ENCODE results near the gene AMMECR1L.
A peak's percentile ranks its signal among the peaks of the same experiment; 100 is the strongest.
"Not testable (repeated sequence)": the region's sequence is repeated elsewhere in the genome, so short reads cannot be mapped to it uniquely, and the experiment has no call there.

The AMMECR1L gene

DNA sequence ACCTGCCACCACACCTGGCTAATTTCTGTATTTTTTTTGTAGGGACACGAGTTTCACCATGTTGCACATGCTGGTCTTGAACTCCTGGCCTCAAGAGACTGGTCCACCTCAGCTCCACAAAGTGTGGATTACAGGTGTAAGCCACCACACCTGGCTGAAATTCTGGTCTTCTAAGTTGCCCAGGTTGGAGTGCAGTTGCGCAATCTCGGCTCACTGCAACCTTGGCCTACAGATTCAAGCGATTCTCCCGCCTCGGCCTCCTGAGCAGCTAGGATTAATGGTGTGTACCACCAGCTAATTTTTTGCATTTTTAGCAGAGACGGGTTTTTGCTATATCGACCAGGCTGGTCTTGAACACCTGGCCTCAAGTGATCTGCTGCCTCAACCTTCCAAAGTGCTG lies 33.4 kb downstream of the AMMECR1L start:
- H3K27ac Mint-ChIP-seq (ENCODE audit: low read depth): no peak overlapping the region
- ATAC-seq (replicated peaks; ENCODE audit: extremely low read depth, poor library complexity, severe bottlenecking) (no peak), DNase-seq (ENCODE audit: low spot score in 2 of 2) (no peak)
- peaks cover 33% of the 10 kb centered on the region for H3K36me3 Mint-ChIP-seq (ENCODE audit: insufficient read depth)
- H3K4me1 Mint-ChIP-seq: peaks cover 38% of the 10 kb centered on the region
- H3K9me3 Mint-ChIP-seq: no peaks in the 10 kb centered on the region
- no peak overlapping the region for H3K4me3 Mint-ChIP-seq
- no peaks in the 10 kb centered on the region for H3K27me3 Mint-ChIP-seq

- peaks cover 47% of the 10 kb centered on the region for H3K36me3 Mint-ChIP-seq (ENCODE audit: insufficient read depth)
- ATAC-seq (replicated peaks; ENCODE audit: extremely low read depth, poor library complexity, severe bottlenecking): no peak
- H3K27me3 Mint-ChIP-seq: no peaks in the 10 kb centered on the region
- no peak for DNase-seq (ENCODE audit: low spot score in 2 of 2)
- H3K4me1 Mint-ChIP-seq: peaks cover 6% of the 10 kb centered on the region
- H3K9me3 Mint-ChIP-seq: no peaks in the 10 kb centered on the region
- no peak overlapping the region for H3K27ac Mint-ChIP-seq (ENCODE audit: low read depth)
- no peak overlapping the region for H3K4me3 Mint-ChIP-seq
Measured at GRCh38 chr2:127847931-127848330, 37.8 kb downstream of the AMMECR1L start.

GRCh38 chr2:127844973-127845372 lies 40.8 kb downstream of the AMMECR1L start:
- no peaks in the 10 kb centered on the region for H3K9me3 Mint-ChIP-seq
- no peaks in the 10 kb centered on the region for H3K27me3 Mint-ChIP-seq
- H3K4me1 Mint-ChIP-seq: peaks cover 7% of the 10 kb centered on the region
- ATAC-seq (replicated peaks; ENCODE audit: extremely low read depth, poor library complexity, severe bottlenecking): no peak
- DNase-seq (ENCODE audit: low spot score in 2 of 2): no peak
- H3K36me3 Mint-ChIP-seq (ENCODE audit: insufficient read depth): peaks cover 39% of the 10 kb centered on the region
- H3K4me3 Mint-ChIP-seq: no peak overlapping the region
- H3K27ac Mint-ChIP-seq (ENCODE audit: low read depth): no peak overlapping the region

DNA sequence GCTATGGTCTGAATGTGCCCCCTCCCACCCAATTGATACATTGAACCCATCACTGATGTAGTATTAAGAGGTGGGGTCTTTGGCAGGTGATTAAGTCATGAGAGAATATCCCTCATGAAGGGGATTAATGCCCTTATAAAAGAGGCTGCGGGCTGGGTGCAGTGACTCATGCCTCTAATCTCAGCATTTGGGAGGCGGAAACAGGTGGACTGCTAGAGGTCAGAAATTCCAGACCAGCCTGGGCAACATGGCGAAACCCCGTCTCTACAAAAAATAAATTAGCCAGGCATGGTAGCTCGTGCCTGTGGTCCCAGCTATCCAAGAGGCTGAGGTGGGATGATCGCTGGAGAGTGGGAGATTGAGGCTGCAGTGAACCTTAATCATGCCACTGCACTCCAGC lies 42.1 kb downstream of the AMMECR1L start:
- Mint-ChIP-seq H3K27ac (ENCODE audit: low read depth) (no peak overlapping the region), H3K36me3 (ENCODE audit: insufficient read depth) (peaks cover 28% of the 10 kb centered on the region), H3K27me3 (no peaks in the 10 kb centered on the region), H3K4me3 (no peak overlapping the region), H3K4me1 (peaks cover 7% of the 10 kb centered on the region), H3K9me3 (no peaks in the 10 kb centered on the region)
- no peak for ATAC-seq (replicated peaks; ENCODE audit: extremely low read depth, poor library complexity, severe bottlenecking)
- no peak for DNase-seq (ENCODE audit: low spot score in 2 of 2)

GRCh38 chr2:127841466-127842178 lies 44.1 kb downstream of the AMMECR1L start:
- no peak for DNase-seq (ENCODE audit: low spot score in 2 of 2)
- Mint-ChIP-seq H3K27ac (ENCODE audit: low read depth) (no peak overlapping the region), H3K9me3 (no peaks in the 10 kb centered on the region), H3K27me3 (no peaks in the 10 kb centered on the region), H3K4me1 (peaks cover 7% of the 10 kb centered on the region), H3K36me3 (ENCODE audit: insufficient read depth) (peaks cover 16% of the 10 kb centered on the region), H3K4me3 (no peak overlapping the region)
- no peak for ATAC-seq (replicated peaks; ENCODE audit: extremely low read depth, poor library complexity, severe bottlenecking)

GRCh38 chr2:127840893-127841292 lies 44.9 kb downstream of the AMMECR1L start:
- no peaks in the 10 kb centered on the region for H3K27me3 Mint-ChIP-seq
- H3K4me1 Mint-ChIP-seq: peaks cover 7% of the 10 kb centered on the region
- no peaks in the 10 kb centered on the region for H3K9me3 Mint-ChIP-seq
- H3K4me3 Mint-ChIP-seq: no peak overlapping the region
- ATAC-seq (replicated peaks; ENCODE audit: extremely low read depth, poor library complexity, severe bottlenecking): no peak
- H3K27ac Mint-ChIP-seq (ENCODE audit: low read depth): no peak overlapping the region
- peaks cover 11% of the 10 kb centered on the region for H3K36me3 Mint-ChIP-seq (ENCODE audit: insufficient read depth)
- no peak for DNase-seq (ENCODE audit: low spot score in 2 of 2)

DNA sequence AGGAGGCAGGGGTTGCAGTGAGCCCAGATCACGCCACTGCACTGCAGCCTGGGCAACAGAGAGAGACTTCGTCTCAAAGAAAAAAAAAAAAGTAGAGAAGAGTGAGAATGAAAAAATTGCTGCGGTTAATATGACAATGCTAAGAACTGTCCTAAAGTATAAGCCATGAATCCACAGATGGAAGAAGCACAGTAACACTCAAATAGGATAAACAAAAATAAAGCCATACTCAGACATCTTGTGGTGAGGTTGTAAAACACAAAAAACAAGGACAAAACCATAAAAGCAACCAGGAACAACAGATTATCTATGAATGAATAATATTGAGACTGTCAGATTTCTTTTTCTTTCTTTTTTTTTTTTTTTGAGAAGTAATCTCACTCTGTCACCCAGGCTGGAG lies 50.8 kb downstream of the AMMECR1L start:
- no peak overlapping the region for H3K27ac Mint-ChIP-seq (ENCODE audit: low read depth)
- H3K4me1 Mint-ChIP-seq: peaks cover under 1% of the 10 kb centered on the region
- H3K9me3 Mint-ChIP-seq: no peaks in the 10 kb centered on the region
- DNase-seq (ENCODE audit: low spot score in 2 of 2): no peak
- H3K4me3 Mint-ChIP-seq: no peak overlapping the region
- no peak for ATAC-seq (replicated peaks; ENCODE audit: extremely low read depth, poor library complexity, severe bottlenecking)
- peaks cover 1% of the 10 kb centered on the region for H3K36me3 Mint-ChIP-seq (ENCODE audit: insufficient read depth)
- no peaks in the 10 kb centered on the region for H3K27me3 Mint-ChIP-seq

DNA sequence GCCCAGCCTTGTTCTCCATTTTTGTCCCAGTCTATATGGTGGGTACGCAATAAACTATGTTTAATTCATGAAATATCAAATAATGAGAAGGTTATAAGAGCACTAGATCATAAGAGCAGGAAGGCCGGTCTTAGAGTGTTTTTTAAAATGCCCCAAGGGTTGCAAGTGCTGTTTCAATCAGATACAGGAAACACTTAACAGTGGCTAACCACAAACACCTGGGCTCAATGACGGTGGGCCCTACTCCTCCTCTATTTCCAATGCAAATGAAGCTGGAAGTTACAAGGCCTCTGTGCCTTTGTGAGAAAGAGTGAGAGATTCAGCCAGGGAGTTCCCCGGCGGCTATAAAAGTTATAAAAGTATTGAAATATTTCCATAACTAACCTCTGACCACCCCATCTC lies 55.9 kb downstream of the AMMECR1L start:
- DNase-seq (ENCODE audit: low spot score in 2 of 2) (peak; percentile 24 to 69), ATAC-seq (replicated peaks; ENCODE audit: extremely low read depth, poor library complexity, severe bottlenecking) (peak; percentile 99)
- Mint-ChIP-seq H3K27ac (ENCODE audit: low read depth) (peak overlapping the region; percentile 91), H3K4me1 (peaks cover 14% of the 10 kb centered on the region), H3K36me3 (ENCODE audit: insufficient read depth) (peaks cover 4% of the 10 kb centered on the region), H3K4me3 (peak overlapping the region; percentile 21), H3K9me3 (no peaks in the 10 kb centered on the region), H3K27me3 (no peaks in the 10 kb centered on the region)

DNA sequence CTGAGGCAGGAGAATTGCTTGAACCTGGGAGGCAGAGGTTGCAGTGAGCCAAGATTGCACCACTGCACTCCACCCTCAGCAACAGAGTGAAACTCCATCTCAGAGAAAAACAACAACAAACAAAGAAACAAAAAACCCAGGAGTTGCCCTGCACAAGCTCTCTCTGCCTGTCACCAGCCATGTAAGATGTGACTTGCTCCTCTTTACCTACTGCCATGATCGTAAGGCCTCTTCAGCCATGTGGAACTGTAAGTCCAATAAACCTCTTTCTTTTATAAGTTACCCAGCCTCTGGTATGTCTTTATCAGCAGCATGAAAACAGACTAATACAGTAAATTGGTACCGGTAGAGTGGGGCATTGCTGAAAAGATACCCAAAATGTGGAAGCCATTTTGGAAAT lies 59.0 kb downstream of the AMMECR1L start:
- not testable (repeated sequence) for H3K36me3 Mint-ChIP-seq (ENCODE audit: insufficient read depth); H3K4me3 Mint-ChIP-seq; DNase-seq (ENCODE audit: low spot score in 2 of 2); H3K9me3 Mint-ChIP-seq; ATAC-seq (replicated peaks; ENCODE audit: extremely low read depth, poor library complexity, severe bottlenecking); H3K27me3 Mint-ChIP-seq; H3K27ac Mint-ChIP-seq (ENCODE audit: low read depth)
- peaks cover 14% of the 10 kb centered on the region for H3K4me1 Mint-ChIP-seq

DNA sequence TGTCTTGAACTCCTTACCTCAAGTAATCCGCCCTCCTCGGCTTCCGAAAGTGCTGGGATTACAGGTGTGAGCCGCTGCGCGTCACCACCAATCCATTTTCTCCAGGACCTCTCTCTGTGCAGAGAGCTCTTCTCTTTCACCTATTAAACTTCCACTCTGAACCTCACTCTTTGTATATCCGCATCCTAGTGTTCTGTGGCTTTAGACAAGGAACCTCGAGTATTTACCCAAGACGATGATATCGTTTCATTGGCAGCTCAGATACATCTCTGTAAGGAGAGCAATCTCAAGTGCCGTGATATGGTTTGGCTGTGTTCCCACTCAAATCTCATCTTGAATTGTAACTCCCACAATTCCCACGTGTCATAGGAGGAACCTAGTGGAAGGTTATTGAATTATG lies 59.7 kb downstream of the AMMECR1L start:
- Mint-ChIP-seq H3K9me3 (peaks cover 4% of the 10 kb centered on the region), H3K27ac (ENCODE audit: low read depth) (no peak overlapping the region), H3K36me3 (ENCODE audit: insufficient read depth) (peaks cover 4% of the 10 kb centered on the region), H3K4me3 (no peak overlapping the region), H3K27me3 (peaks cover 14% of the 10 kb centered on the region), H3K4me1 (peaks cover 14% of the 10 kb centered on the region)
- DNase-seq (ENCODE audit: low spot score in 2 of 2) (no peak), ATAC-seq (replicated peaks; ENCODE audit: extremely low read depth, poor library complexity, severe bottlenecking) (no peak)

DNA sequence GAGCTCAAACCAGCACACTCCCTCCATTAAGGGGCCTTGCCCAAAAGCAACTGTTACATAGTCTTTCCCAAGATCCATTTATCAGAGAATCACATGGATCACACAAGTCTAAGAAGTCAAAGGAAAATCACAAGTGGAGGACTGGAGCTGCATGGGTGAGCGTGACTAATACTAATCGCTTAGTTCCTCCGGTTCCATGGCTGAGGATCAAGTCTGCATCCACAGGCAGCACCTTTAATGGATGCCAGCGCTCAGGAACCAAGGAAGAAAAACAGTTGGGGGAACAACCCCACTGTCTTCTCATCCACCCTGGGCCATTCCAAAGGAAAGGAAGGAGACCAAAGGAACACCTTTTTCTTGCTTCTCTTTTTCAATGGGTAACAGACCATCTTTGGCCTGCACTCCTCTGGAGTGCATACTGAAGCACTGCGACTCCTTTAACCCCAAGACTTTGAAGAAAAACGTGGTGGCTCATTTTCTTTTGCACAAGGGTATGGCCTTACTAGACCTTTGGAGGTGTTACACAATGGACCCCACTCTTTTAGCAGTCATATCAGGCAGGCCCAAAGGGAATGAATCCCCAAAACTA lies 65.6 kb downstream of the AMMECR1L start:
- ATAC-seq (replicated peaks; ENCODE audit: extremely low read depth, poor library complexity, severe bottlenecking): no peak
- no peak overlapping the region for H3K27ac Mint-ChIP-seq (ENCODE audit: low read depth)
- H3K36me3 Mint-ChIP-seq (ENCODE audit: insufficient read depth): no peaks in the 10 kb centered on the region
- no peak overlapping the region for H3K4me3 Mint-ChIP-seq
- peaks cover 37% of the 10 kb centered on the region for H3K27me3 Mint-ChIP-seq
- peaks cover 17% of the 10 kb centered on the region for H3K9me3 Mint-ChIP-seq
- DNase-seq (ENCODE audit: low spot score in 2 of 2): no peak
- no peaks in the 10 kb centered on the region for H3K4me1 Mint-ChIP-seq

- no peak for DNase-seq (ENCODE audit: low spot score in 2 of 2)
- no peaks in the 10 kb centered on the region for H3K4me1 Mint-ChIP-seq
- H3K9me3 Mint-ChIP-seq: peaks cover 17% of the 10 kb centered on the region
- H3K4me3 Mint-ChIP-seq: no peak overlapping the region
- peaks cover 37% of the 10 kb centered on the region for H3K27me3 Mint-ChIP-seq
- ATAC-seq (replicated peaks; ENCODE audit: extremely low read depth, poor library complexity, severe bottlenecking): no peak
- no peaks in the 10 kb centered on the region for H3K36me3 Mint-ChIP-seq (ENCODE audit: insufficient read depth)
- H3K27ac Mint-ChIP-seq (ENCODE audit: low read depth): no peak overlapping the region
Measured at GRCh38 chr2:127818794-127819425, 66.8 kb downstream of the AMMECR1L start.

- ATAC-seq (replicated peaks; ENCODE audit: extremely low read depth, poor library complexity, severe bottlenecking) (no peak), DNase-seq (ENCODE audit: low spot score in 2 of 2) (no peak)
- no peaks in the 10 kb centered on the region for H3K4me1 Mint-ChIP-seq
- no peaks in the 10 kb centered on the region for H3K36me3 Mint-ChIP-seq (ENCODE audit: insufficient read depth)
- no peak overlapping the region for H3K27ac Mint-ChIP-seq (ENCODE audit: low read depth)
- peaks cover 17% of the 10 kb centered on the region for H3K9me3 Mint-ChIP-seq
- peaks cover 37% of the 10 kb centered on the region for H3K27me3 Mint-ChIP-seq
- H3K4me3 Mint-ChIP-seq: no peak overlapping the region
Measured at GRCh38 chr2:127818241-127818640, 67.5 kb downstream of the AMMECR1L start.

Measured in central memory CD8-positive, alpha-beta T cell (primary cell).